Measurements from ENCODE around the gene PAEP.
"Not testable (repeated sequence)": the region's sequence is repeated elsewhere in the genome, so short reads cannot be mapped to it uniquely, and the experiment has no call there.

The PAEP gene

DNA sequence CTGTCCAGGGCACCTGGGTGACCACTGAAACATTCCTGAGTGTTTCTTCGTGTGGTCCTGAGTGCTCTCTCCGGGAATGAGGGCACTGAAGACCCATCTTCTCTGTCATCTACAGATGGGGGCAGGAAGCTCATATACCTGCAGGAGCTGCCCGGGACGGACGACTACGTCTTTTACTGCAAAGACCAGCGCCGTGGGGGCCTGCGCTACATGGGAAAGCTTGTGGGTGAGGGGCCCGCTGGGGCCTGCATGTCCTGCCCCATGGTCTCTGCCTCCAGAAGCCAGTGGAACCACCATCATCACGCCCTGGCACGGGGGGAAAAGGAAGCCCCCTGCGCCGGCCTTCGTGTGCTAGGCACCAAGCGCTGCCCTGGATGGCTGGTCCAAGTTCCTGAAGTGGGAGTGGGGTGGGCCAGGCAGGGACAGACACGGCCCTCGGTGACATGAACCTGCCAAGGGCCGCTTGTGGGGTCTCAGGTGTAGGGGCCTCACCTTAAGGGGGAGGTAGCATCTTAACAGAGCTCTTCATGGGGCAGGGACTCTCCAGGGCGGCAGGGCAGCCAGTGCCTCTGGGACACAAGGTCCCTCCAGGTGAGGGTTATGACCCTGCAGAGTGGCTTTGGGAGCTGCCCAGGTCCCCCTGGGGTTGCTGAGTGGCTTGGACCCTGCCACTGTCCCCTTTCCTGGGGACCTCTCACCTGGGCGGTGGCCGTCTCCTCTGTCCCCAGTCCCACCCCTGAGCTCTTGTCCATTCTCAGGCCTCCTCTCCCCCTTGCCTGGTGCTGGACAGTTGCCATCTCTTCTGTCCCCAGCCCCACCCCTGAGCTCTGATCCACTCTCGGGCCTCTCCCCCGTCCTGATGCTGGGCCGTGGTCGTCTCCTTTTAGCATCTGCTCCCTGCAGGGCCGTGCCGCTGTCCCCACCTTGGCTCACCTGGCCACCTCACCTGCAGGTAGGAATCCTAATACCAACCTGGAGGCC lies 13.5 kb upstream of the PAEP start:
- Mint-ChIP-seq H3K27me3 (ENCODE audit: low read depth) (peaks cover 11% of the 10 kb centered on the region), H3K36me3 (ENCODE audit: low read depth) (no peaks in the 10 kb centered on the region), H3K4me3 (no peak overlapping the region), H3K9me3 (no peaks in the 10 kb centered on the region), H3K27ac (no peak overlapping the region), H3K4me1 (no peaks in the 10 kb centered on the region)
- TF ChIP-seq, protein P1, sequence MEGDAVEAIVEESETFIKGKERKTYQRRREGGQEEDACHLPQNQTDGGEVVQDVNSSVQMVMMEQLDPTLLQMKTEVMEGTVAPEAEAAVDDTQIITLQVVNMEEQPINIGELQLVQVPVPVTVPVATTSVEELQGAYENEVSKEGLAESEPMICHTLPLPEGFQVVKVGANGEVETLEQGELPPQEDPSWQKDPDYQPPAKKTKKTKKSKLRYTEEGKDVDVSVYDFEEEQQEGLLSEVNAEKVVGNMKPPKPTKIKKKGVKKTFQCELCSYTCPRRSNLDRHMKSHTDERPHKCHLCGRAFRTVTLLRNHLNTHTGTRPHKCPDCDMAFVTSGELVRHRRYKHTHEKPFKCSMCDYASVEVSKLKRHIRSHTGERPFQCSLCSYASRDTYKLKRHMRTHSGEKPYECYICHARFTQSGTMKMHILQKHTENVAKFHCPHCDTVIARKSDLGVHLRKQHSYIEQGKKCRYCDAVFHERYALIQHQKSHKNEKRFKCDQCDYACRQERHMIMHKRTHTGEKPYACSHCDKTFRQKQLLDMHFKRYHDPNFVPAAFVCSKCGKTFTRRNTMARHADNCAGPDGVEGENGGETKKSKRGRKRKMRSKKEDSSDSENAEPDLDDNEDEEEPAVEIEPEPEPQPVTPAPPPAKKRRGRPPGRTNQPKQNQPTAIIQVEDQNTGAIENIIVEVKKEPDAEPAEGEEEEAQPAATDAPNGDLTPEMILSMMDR (IDR thresholded peaks at IDR 0.05; ENCODE audit: unreplicated experiment in 3 of 3): no peak

DNA sequence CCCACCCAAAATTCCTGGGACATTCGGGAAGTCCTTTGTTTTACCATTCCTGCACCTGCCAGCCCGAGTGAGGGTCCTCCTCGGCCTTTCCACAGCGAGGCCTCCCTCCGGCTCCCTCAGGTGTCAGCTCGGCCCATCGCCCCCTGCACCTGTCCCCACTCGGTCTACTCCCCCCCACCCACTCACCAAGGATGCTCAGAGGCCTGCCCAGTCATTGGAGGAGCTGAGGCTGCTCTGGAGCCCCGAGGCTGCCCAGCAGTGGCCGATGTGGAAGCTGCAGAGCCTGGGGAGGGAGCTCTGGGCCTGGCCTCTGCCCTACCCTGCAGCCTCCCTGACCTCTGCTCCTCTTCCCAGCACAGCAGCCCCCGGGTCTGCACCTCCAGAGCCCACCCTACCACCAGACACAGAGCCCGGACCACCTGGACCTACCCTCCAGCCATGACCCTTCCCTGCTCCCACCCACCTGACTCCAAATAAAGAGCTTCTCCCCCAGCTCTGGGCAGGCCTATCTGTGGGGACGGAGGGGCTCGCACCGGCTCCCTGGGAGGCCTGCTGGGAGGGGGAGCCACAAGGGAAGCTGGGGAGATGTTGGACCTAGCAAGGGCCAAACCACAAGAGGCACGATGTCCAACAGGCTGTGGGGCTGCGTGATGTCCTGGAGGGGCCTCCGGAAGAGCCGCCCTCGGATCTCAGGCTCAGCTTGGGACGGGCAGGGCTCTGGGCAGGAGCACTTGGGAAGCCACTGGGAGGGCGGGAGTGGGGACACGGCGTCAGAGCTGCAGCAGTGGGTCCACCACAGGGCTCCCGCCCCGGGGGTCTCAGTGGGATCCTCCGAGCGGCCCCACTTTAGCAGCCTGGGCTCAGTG lies 11.8 kb upstream of the PAEP start:
- H3K4me3 Mint-ChIP-seq; H3K9me3 Mint-ChIP-seq; H3K27ac Mint-ChIP-seq; H3K27me3 Mint-ChIP-seq (ENCODE audit: low read depth); H3K36me3 Mint-ChIP-seq (ENCODE audit: low read depth); H3K4me1 Mint-ChIP-seq: not testable (repeated sequence)

DNA sequence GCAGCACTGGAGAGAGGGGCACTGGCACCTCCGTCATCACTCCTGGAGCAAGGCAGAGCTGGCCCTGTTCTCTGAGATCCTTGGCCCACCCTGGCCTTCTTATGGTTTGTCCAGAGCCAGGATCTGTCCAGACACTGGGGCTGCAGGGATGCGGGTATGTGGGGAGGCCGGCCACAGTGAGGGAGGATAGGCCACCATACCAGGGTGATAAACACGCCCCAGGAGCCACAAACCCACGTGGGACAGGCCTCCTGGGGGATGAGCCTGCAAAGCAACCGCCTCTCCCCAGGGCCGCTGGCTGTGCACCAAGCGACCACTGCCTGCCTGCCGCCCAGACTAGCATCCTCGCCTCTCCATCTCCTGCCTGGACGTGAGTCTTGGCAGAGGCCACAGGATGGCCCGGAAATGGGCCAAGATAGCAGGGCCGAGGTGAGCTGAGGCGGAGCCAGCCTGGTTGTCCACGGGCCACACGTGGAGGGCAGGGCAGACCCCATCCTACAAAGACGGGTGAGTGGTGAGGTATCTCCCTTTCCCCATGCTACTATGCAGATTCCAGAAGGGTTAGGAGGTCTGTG lies 11.1 kb upstream of the PAEP start:
- H3K36me3 Mint-ChIP-seq (ENCODE audit: low read depth): no peaks in the 10 kb centered on the region
- H3K27me3 Mint-ChIP-seq (ENCODE audit: low read depth): no peaks in the 10 kb centered on the region
- H3K4me3 Mint-ChIP-seq: no peak overlapping the region
- no peak overlapping the region for H3K27ac Mint-ChIP-seq
- TF ChIP-seq, protein P1 (IDR thresholded peaks at IDR 0.05; ENCODE audit: unreplicated experiment in 3 of 3): no peak
- H3K9me3 Mint-ChIP-seq: peaks cover 4% of the 10 kb centered on the region
- no peaks in the 10 kb centered on the region for H3K4me1 Mint-ChIP-seq

- H3K4me3 Mint-ChIP-seq: no peak overlapping the region
These were observed 10.5 kb upstream of the PAEP start for GRCh38 chr9:135551031-135551430.

GRCh38 chr9:135551456-135551855 lies 10.1 kb upstream of the PAEP start:
- TF ChIP-seq, protein P1 (IDR thresholded peaks at IDR 0.05; ENCODE audit: unreplicated experiment in 3 of 3): no peak
- no peak overlapping the region for H3K4me3 Mint-ChIP-seq
- no peaks in the 10 kb centered on the region for H3K4me1 Mint-ChIP-seq
- H3K36me3 Mint-ChIP-seq (ENCODE audit: low read depth): no peaks in the 10 kb centered on the region
- no peak overlapping the region for H3K27ac Mint-ChIP-seq
- H3K27me3 Mint-ChIP-seq (ENCODE audit: low read depth): no peaks in the 10 kb centered on the region
- peaks cover 4% of the 10 kb centered on the region for H3K9me3 Mint-ChIP-seq

More at GRCh38 chr9:135551031-135551430, 10.5 kb upstream of the PAEP start:
- Mint-ChIP-seq H3K27ac (no peak overlapping the region), H3K9me3 (peaks cover 4% of the 10 kb centered on the region), H3K27me3 (ENCODE audit: low read depth) (no peaks in the 10 kb centered on the region), H3K36me3 (ENCODE audit: low read depth) (no peaks in the 10 kb centered on the region), H3K4me1 (no peaks in the 10 kb centered on the region)
- TF ChIP-seq, protein P1 (IDR thresholded peaks at IDR 0.05; ENCODE audit: unreplicated experiment in 3 of 3): no peak
